OCI-LY1 (cell line): Measurements from ENCODE around the gene PNMA6E.
"Not testable (repeated sequence)": the region's sequence is repeated elsewhere in the genome, so short reads cannot be mapped to it uniquely, and the experiment has no call there.

Source experiments
- EZH2 ChIP-seq: fragments of 200-600 bp; sonication (generic), shearing (Covaris generic); IDR thresholded peaks from 2 replicates; pipeline ENCODE4 v1.8.0; 2017; ENCODE audit warnings: borderline replicate concordance, mixed run types, mild to moderate bottlenecking, antibody characterized with exemption, low read length, moderate library complexity, mixed read lengths
- TF ChIP-seq, protein P1 (sequence below): fragments of 200-600 bp; sonication (generic), shearing (Covaris generic); IDR thresholded peaks from 2 replicates; pipeline ENCODE4 v1.5.1; 2017; ENCODE audit warnings: mild to moderate bottlenecking, antibody characterized with exemption, low read length, moderate library complexity, mixed read lengths

DNA sequence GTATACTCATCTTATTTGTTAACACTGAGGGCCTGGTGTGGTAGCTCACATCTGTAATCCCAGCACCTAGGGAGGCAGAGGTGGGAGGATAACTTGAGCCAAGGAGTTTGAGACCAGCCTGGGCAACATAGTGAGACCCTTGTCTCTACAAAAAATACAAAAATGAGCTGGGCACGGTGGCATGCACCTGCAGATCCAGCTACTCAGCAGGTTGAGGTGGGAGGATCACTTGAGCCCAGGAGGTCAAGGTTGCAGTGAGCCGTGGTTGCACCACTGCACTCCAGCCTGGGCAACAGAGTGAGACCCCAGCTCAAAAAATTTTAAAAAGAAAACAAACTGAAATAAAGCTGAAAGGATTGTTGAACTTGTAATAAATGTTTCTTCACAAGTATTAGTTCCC, 16.2 kb downstream of the PNMA6E start:
- TF ChIP-seq, protein P1, sequence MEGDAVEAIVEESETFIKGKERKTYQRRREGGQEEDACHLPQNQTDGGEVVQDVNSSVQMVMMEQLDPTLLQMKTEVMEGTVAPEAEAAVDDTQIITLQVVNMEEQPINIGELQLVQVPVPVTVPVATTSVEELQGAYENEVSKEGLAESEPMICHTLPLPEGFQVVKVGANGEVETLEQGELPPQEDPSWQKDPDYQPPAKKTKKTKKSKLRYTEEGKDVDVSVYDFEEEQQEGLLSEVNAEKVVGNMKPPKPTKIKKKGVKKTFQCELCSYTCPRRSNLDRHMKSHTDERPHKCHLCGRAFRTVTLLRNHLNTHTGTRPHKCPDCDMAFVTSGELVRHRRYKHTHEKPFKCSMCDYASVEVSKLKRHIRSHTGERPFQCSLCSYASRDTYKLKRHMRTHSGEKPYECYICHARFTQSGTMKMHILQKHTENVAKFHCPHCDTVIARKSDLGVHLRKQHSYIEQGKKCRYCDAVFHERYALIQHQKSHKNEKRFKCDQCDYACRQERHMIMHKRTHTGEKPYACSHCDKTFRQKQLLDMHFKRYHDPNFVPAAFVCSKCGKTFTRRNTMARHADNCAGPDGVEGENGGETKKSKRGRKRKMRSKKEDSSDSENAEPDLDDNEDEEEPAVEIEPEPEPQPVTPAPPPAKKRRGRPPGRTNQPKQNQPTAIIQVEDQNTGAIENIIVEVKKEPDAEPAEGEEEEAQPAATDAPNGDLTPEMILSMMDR: not testable (repeated sequence)
- not testable (repeated sequence) for TF ChIP-seq EZH2
